Left ventricle myocardium superior (tissue), 1 donor: ENCODE results near the gene KCNN1. TPM values are rescaled to one million over a fixed set of nuclear protein-coding genes. Genes with fewer than 3 reads are reported as not detected.
"Not testable (repeated sequence)": the region's sequence is repeated elsewhere in the genome, so short reads cannot be mapped to it uniquely, and the experiment has no call there.

Experiments used
- ATAC-seq: fragments of 200-7000 bp; cut with Tn5 transposase; one replicate; pipeline ENCODE4 v1.9.1; 2020; ENCODE audit warnings: mild to moderate bottlenecking, moderate library complexity
- DNase-seq: peaks from one replicate; pipeline ENCODE4 v3.0.0-alpha.2; 2020
- intact Hi-C: fragments of 100-400 bp; cut with micrococcal nuclease; formaldehyde crosslinking; loops from one replicate; pipeline ENCODE4 v1.11.0; 2022
- total RNA-seq: library from RNA; stranded (reverse); fragmentation: NEBNext Ultra II Directional; extraction: Animal tissue kit (Norgen Biotek cat#: 25700); gene quantifications from one replicate; pipeline ENCODE4 v1.2.1, GENCODE V29; 2021
- donor health status: DM: no; HTN: yes; CAD: no; lungs with severe emphysema.

The KCNN1 gene
- total RNA-seq, 1 donor from 2014 or later: not detected

DNA sequence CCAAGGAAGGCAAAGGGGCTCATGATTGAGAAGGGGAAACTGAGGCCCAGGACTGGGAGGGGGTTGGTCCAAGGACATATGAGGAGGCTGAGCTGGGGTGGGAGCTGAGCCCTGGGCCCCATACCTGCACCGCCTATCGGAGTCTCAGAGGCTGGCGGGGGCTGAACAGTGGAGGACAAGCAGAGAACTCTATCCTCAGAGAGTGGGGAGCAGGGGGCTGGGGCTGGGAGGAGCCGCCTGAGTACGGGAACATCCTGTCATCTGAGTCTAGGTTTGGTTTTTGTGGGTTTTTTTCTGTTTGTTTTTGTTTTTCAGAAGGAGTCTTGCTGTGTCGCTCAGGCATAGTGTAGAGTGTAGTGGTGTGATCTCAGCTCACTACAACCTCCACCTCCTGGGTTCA lies 47.3 kb downstream of the KCNN1 start:
- intact Hi-C loops: no loop called here
- DNase-seq (no peak), ATAC-seq (no peak)

DNA sequence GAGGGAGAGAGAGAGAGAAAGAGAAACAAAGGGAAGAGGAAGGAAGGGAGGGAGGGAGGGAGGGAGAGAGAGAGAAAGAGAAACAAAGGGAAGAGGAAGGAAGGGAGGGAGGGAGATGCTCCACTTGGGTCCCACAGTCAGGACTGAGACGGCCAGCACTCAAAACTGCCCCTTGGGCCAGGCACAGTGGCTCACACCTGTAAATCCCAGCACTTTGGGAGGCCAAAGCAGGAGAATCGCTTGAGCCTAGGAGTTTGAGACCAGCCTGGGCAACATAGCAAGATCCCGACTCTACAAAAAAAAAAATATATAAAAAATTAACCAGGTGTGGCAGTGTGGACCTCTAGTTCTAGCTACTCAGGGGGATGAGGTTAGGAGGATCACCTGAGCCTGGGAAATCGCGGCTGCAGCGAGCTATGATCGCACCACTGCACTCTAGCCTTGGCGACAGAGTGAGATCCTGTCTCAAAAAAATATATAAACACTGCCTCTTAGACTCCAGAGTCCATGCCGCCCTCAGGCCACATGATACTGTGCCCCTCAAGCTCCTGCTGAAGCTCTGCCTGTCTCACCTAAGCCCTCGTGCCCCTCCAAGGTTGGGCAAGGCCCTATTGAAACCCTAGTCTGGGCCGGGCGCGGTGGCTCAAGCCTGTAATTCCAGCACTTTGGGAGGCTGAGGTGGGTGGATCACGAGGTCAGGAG lies 49.5 kb downstream of the KCNN1 start:
- intact Hi-C loops: no loop called here
- ATAC-seq: no peak
- no peak for DNase-seq

DNA sequence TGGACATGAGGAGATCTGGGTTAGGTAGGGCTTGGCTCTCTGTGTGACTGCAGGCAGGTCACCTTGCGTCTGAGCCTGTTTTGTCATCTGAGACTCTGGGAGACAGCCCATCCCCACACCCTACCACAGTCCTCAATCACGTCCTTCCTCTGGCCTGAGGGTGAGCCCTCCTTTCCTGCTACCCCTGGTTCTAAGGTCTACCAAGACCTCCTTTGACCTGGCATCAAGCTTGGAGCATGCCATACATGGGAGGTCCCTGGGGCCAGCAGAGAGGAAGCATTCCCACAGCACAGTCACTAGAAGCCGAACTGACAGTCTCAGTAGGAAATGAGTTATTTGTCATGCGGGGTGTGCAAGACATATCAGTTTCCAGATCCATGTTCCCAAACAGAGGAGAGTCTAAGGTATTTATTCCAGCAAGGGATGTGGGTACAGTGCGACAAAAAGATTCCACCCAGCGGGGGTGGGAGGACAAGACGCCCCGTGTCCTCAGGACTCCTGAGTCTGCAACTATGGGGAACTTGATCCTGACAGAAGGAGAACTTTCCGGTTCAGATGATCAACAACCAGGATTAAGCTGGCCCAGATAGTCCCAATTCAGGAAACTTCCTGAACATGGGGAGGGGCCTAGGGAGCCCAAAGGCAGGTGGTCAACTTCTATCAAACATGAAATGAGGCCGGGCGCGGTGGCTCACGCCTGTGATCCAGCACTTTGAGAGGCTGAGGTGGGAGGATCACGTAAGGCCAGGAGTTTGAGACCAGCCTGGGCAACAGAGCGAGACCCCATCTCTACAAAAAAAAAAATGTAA lies 50.6 kb downstream of the KCNN1 start:
- DNase-seq (peak; percentile 44), ATAC-seq (peak; percentile 11)
- intact Hi-C loops: no loop called here

DNA sequence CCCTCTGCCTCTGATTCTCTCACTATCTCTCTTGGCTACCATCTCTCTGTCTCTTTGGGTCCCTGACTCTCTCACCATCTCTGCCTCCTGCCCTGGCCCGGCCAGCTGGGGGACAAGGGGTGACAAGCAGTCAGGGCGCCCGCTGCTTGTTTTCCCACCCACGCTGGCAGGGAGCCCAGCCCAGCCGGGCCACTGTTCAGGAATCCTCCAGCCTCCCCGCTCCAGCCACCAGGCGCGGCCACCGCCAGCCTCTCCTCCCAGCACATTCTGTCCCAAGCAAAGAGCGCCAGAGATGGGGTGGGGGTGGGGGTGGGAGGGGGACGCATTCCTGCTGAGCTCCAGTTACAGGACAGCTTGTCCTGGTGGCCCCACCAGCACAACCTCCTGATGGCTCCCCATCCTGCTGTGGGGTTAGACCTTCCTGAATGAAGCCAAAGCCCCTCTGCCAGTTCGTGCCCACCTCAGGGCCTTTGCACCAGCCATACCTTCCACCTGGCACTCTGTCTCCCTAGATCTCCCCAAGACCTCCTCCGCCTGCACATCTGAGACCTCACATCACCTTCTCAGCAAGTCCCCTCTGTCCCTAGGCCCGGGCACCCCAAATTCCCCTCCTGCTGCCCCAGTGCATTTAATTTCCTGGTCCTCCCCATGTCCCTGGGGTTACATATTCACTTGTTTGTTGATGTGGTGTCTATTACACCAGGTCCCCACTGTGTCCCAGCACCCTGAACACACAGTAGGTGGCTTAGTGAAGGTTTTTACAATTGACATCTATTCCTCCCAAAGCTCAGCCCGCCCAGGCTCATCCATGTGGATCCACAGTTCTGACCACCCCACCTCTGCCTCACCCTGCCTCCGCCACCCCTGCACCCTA lies 53.5 kb downstream of the KCNN1 start:
- ATAC-seq (peak; percentile 74), DNase-seq (peak; percentile 97)
- intact Hi-C loops: no loop called here

DNA sequence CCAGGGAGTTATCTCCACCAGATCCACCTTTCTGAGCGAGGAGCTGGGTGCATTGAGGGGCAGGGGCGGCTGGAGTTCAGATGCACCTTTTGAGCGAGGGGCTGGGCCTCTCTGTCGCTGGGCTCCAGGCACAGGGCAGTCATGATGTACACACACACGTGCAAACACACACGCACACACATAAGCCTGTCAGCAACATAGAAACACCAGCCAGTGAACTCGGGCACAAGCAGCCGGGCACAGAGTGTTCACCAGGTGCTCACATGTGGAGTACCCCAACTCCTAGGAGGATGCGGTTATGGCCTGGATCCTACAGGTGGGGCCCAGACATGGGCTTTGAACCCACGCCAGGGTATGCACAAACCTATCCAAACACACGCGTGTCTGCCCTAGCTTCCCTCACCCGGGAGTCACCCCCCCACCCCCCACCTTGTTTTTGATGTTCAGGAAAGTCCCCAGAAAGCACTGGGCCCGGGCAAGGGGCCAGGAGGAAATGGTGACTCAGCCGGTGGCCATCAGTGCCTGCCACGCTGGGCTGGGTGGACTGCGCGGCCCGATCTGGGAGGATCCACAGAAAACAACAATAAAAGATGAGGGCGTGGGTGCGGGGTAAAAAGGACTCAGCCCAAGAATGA lies 54.3 kb downstream of the KCNN1 start:
- intact Hi-C loops: no loop called here
- DNase-seq (peak; percentile 92), ATAC-seq (peak; percentile 38)

DNA sequence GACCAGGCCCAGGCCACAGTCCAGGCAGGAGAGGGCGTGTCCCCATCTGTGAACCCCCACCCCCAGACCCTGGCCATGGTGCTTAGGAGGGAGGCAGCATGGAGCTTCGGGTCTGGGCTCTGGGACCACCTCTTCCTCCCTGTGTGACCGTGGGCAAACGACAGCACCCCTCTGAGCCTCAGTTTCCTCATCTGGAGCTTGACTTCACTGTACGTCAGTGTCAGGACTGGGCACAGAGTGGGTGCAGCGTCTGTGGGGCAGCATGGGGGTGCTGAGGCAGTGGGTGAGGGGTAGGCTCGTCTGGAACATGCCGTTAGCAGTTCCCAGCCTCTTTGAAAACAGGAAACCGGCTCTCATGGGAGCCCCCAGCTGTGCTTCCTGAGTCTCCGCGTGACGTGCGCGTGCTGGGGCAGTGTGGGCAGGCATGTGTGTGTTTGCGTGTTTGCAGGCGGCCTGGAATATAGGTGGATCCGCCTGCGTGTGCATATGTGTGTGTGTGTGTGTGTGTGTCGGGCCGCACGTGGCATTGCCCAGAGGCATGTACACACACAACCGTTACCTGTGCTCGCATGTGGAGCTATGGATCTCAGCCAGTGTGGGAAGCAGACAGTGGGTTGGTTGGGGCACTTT lies 56.8 kb downstream of the KCNN1 start:
- intact Hi-C loops: no loop called here
- DNase-seq: peak; percentile 95
- ATAC-seq: peak; percentile 74

DNA sequence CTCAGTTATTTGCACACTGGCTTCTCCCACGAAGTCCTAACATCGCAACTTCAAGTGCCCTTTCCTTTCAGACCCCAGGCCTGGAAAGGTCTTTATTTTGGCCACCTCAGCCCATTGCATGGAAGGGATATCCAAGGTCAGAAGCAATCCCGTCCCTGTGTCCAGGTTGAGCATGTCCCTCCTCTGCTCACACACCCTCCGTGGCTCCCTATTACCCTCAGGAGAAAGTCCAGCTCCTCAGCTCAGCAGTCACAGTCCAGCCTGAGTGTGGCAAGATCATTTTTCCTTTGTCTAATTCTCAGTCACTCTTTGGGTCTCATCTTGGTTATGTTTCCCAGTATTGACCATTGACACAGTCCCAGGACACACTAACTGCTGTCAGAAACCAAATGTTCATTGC lies 60.2 kb downstream of the KCNN1 start:
- intact Hi-C loops: no loop called here
- DNase-seq (no peak), ATAC-seq (no peak)

DNA sequence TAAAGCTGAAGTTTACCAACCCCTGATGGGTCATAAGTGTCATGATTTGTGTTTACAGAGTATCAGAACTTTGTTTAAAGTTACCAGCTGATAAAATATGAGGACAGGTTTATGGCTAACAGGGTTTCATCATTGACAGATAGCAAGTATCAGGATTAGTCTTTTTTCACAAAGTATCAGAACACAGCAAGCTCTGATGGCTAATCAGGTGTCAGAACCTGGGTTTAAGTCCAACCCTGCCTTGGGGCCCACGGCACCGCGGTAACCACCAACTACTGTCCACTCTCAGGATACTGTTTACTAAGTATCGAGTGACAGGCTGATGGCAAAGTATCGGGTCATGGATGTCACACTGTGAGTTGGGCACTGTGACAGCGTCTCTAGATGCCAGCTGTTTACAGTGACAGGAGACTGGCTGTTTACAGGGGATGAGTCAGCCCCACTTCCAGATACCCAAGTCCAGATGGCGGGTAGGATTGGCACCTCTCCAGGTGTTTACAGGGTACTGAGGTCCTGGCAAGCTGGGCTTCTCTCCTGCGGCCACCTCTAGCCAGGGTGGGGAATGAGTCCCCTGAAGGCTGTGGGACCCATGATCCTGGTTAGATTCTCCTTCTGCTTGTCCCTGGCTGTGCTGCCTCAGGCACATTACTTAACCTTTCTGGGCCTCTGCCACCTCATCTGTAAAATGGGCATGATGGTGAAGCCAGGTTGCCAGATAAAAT lies 62.9 kb downstream of the KCNN1 start:
- DNase-seq (no peak), ATAC-seq (peak; percentile 60)
- intact Hi-C loops: no loop called here

DNA sequence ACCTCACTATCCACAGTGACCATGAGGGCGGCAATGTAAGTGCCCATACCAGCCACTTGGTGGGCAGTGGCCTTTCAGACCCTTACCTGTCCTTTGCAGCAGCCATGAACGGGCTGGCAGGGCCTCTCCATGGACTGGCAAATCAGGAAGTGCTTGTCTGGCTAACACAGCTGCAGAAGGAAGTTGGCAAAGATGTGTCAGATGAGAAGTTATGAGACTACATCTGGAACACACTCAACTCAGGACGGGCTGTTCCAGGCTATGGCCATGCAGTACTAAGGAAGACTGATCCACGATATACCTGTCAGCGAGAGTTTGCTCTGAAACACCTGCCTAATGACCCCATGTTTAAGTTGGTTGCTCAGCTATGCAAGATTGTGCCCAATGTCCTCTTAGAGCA lies 64.5 kb downstream of the KCNN1 start:
- intact Hi-C loops, DNase-seq: not testable (repeated sequence)
- peak; percentile 41 for ATAC-seq

DNA sequence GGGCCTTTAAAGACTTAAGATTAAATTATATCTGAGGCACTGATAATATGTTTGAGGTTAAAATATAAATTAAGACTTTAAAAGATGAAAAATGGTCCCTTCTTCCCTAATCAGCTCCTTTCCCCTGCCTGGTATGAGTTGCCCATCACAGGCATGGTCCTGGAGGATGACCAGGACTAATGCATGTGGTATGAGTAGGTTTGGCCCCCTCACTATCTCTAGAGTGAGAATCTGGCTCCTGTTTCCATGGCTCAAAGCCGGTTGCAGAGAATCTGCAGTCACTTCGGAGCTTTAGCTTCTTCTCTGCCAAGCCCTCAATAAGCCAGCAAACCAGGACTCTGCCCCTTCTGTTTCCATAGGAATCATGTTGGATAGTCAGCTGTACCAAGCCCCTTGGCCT lies 65.2 kb downstream of the KCNN1 start:
- DNase-seq, intact Hi-C loops: not testable (repeated sequence)
- peak; percentile 46 for ATAC-seq

DNA sequence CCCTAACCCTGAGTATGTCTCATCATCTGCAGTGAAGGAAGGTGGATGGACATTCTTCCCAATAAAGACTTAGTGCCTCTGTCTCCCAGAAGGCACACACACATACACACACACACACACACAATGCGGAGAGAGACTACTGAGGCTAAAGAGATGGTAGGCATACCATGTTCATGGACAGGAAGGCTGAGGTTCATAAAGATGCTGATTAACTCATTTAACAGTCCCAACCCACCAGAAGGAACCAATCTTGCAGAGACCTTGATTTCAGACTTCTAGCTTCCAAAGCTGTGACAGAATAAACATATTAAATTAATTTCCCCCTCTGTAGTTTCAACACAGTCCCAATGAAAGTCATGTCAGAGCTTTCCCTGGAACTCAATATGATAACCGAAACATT lies 74.1 kb downstream of the KCNN1 start:
- DNase-seq (no peak), ATAC-seq (no peak)
- intact Hi-C loops: no loop called here

DNA sequence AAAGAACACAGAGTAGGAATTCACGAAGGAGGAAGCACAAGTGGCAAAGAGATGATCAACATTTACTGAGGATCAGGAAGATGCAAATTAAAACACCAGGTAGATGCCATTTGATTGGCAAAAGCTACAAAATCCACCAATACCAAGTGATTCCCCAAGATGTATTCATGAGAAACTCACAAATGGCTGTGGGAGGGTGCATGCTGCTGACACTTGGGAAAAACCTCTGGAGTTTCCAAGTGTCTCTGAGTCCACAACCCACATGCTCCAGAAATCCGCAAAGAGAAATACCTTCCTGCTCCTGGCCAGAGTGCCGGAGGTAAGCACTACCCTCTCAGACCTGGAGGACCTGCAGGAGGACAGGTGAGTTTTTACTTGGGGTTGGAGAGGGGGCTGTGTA lies 76.8 kb downstream of the KCNN1 start:
- intact Hi-C loops: no loop called here
- ATAC-seq (no peak), DNase-seq (no peak)

DNA sequence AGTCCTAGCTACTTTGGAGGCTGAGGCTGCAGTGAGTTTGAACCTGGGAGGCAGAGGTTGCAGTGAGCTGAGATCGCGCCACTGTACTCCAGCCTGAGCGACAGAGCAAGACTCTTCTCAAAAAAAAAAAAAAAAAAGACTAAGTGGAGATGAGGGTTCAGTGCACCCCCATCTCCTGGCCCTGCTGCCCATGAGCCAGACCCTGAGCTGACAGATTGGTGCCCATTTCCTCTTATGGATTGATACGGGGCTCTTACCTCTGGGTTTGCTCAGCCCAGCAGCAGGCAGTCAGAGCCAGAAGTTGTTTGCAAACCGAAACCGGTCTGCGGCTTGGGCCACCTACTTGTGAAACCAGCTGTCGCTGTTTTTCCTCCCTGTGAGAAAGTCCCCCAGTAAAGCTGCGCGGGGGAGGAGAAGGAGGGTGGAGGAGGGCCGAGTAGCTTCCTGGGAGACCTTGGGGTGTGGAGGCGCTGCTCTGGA lies 78.0 kb downstream of the KCNN1 start:
- intact Hi-C loops: no loop called here
- ATAC-seq: peak; percentile 77
- peak; percentile 77 for DNase-seq

DNA sequence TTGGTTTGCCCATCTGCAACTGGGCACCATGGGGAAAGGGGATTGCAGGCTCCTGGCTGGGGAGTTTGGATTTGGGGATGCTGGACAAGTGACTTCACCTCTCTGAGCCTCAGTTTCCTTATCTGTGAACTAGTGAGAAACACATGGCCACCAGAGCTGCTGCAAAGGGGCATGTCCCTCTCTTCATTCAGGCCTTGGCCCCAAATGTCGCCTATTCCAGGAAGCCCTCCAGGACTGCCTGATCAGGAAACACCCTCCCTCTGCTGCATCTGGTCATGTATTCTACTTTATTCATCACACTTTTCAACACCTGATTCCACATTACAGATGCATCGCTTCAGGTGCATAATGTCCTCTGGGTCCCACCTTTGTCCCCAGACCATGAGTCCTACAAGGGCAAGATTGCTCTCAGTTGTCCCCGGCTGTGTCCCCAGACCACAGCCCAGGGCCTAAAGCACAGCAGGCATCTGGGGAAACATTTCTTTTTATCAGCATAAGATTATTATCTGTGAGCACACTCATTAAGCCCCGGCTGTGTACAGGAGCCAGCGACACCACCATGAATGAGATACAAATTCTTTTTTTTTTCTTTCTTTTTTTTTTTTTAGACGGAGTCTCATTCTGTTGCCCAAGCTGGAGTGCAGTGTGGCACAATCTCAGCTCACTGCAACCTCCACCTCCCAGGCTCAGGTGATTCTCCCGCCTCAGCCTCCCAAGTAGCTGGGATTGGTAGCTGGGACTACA lies 78.6 kb downstream of the KCNN1 start:
- DNase-seq (no peak), ATAC-seq (no peak)
- intact Hi-C loops: no loop called here

DNA sequence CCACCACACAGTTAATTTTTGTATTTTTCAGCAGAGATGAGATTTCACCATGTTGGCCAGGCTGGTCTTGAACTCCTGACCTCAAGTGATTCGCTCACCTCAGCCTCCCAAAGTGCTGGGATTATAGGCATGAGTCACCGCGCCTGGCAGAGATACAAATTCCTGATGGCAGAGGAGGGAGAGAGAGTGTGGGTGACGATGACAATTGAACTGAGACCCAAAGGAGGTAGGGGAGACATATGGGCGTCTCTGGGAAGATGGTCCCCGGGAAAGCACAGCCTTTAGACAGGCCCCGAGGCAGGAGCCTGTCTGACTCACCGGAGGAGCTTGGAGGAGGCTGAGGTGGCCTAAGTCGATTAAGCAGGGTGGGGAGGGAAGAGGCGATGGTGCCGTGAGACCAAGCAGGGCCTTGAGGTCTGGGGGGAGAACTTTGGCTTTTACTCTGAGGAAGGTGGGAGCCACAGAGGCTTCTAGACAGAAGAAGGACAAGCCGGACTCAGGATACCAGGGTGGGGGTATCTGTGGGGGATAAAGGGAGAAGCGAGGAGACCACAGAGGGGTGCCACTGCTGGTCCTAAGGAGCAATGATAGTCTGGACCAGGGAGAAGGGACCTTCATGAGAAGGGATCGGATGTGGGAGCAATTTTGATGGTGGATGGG lies 79.3 kb downstream of the KCNN1 start:
- intact Hi-C loops: no loop called here
- ATAC-seq: no peak
- no peak for DNase-seq

DNA sequence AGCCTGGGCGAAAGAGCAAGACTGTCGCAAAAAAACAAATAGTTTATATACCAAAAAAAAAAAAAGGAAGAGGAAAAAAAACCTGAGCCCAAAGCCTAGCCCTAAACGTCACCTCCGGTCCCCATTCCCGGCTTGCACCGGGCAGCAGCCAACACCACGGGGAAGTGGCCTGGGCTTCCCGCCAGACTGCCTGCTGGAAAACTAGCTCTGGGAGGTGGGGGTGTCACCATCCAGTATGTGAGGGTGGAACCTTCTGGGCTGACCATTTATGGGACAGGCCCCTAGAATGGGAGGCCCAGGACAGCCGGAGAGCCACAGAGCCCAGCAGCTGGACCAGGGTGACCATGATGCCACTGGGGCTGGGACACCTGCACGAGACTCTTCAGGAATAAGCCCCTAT lies 82.5 kb downstream of the KCNN1 start:
- ATAC-seq (peak; percentile 87), DNase-seq (peak; percentile 96)
- intact Hi-C loops: no loop called here
